Left ventricle myocardium inferior (tissue), 1 donor: ENCODE measurements around the gene MKNK1. TPM values are rescaled to one million over a fixed set of nuclear protein-coding genes. Genes with fewer than 3 reads are reported as not detected.

ENCODE experiments used
- DNase-seq: peaks from one replicate; pipeline ENCODE4 v3.0.0-alpha.2; 2020
- H3K27ac ChIP-seq: fragments of 200-600 bp; replicated peaks from 2 replicates; pipeline ENCODE4 v1.8.0; 2021
- H3K27me3 ChIP-seq: fragments of 200-600 bp; 2 replicates; pipeline ENCODE4 v1.8.0; 2021; ENCODE audit warnings: low read depth
- H3K36me3 ChIP-seq: fragments of 200-600 bp; 2 replicates; pipeline ENCODE4 v1.8.0; 2021
- H3K4me1 ChIP-seq: fragments of 200-600 bp; 2 replicates; pipeline ENCODE4 v1.8.0; 2021
- H3K4me3 ChIP-seq: fragments of 200-600 bp; 2 replicates; pipeline ENCODE4 v1.8.0; 2021; ENCODE audit warnings: mild to moderate bottlenecking, moderate library complexity
- H3K9me3 ChIP-seq: fragments of 200-600 bp; replicated peaks from 2 replicates; pipeline ENCODE4 v1.8.0; 2021
- intact Hi-C: fragments of 100-400 bp; cut with micrococcal nuclease; formaldehyde crosslinking; loops from one replicate; pipeline ENCODE4 v1.11.0; 2022
- total RNA-seq: library from RNA; stranded (reverse); fragmentation: NEBNext Ultra II Directional; extraction: Animal tissue kit (Norgen Biotek cat#: 25700); gene quantifications from one replicate; pipeline ENCODE4 v1.2.1, GENCODE V29; 2021
- TF ChIP-seq, protein P1 (sequence below): fragments of 200-600 bp; IDR thresholded peaks from 2 replicates; pipeline ENCODE4 v1.8.0; 2021; ENCODE audit warnings: antibody characterized with exemption, mild to moderate bottlenecking, borderline replicate concordance
- donor health status: DM: no; HTN: yes; CAD: no; lungs with severe emphysema.

The MKNK1 gene
- total RNA-seq, 1 donor from 2014 or later = 43.5 TPM

DNA sequence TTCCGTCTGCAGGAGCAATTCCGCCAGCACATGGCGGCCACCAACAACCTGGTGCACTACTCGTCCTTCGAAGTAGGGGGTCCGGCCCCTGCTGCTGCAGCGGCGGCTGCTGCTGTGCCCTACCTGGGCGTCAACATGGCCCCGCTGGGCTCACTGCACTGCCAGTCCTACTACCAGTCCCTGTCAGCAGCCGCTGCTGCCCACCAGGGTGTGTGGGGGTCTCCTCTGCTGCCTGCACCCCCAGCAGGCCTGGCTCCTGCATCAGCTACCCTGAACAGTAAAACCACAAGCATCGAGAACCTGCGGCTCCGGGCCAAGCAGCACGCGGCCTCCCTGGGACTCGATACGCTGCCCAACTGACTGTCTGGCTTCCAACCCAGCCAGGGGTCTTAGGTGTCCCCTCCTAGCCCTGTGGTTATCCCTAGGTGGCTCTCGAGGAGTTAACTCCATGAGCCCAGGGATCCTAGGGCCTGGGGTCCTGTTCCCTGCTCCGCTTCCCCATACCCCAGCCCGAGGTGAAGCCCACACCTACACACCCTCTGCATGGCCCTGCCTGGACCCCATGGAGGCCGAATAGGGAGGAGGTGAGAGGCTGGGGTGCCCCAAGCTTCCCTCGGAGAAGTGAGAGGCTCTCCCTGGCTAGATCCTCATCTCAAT lies 91.8 kb downstream of the MKNK1 start:
- H3K36me3 ChIP-seq = no peaks in the 10 kb centered on the region
- H3K4me3 ChIP-seq = no peak overlapping the region
- DNase-seq = no peak
- H3K4me1 ChIP-seq = no peaks in the 10 kb centered on the region
- peaks cover 79% of the 10 kb centered on the region for H3K27me3 ChIP-seq
- intact Hi-C loops = no loop called here
- no peaks in the 10 kb centered on the region for H3K9me3 ChIP-seq
- TF ChIP-seq, protein P1, sequence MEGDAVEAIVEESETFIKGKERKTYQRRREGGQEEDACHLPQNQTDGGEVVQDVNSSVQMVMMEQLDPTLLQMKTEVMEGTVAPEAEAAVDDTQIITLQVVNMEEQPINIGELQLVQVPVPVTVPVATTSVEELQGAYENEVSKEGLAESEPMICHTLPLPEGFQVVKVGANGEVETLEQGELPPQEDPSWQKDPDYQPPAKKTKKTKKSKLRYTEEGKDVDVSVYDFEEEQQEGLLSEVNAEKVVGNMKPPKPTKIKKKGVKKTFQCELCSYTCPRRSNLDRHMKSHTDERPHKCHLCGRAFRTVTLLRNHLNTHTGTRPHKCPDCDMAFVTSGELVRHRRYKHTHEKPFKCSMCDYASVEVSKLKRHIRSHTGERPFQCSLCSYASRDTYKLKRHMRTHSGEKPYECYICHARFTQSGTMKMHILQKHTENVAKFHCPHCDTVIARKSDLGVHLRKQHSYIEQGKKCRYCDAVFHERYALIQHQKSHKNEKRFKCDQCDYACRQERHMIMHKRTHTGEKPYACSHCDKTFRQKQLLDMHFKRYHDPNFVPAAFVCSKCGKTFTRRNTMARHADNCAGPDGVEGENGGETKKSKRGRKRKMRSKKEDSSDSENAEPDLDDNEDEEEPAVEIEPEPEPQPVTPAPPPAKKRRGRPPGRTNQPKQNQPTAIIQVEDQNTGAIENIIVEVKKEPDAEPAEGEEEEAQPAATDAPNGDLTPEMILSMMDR = no peak
- H3K27ac ChIP-seq = no peak overlapping the region

DNA sequence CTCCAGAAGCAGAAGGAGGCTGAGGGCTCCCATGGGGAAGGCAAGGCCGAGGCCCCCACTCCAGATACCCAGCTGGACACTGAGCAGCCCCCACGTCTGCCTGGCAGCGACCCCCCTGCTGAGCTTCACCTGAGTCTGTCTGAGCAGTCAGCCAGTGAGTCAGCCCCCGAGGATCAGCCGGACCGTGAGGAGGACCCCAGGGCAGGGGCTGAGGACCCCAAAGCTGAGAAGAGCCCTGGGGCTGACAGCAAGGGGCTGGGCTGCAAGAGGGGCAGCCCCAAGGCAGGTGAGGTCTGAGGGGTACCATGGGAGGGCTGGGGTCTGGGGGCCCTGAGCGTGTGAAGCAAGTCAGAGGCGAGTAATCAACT lies 93.1 kb downstream of the MKNK1 start:
- no peak for DNase-seq
- Histone ChIP-seq H3K27ac (no peak overlapping the region), H3K27me3 (peaks cover 75% of the 10 kb centered on the region)

DNA sequence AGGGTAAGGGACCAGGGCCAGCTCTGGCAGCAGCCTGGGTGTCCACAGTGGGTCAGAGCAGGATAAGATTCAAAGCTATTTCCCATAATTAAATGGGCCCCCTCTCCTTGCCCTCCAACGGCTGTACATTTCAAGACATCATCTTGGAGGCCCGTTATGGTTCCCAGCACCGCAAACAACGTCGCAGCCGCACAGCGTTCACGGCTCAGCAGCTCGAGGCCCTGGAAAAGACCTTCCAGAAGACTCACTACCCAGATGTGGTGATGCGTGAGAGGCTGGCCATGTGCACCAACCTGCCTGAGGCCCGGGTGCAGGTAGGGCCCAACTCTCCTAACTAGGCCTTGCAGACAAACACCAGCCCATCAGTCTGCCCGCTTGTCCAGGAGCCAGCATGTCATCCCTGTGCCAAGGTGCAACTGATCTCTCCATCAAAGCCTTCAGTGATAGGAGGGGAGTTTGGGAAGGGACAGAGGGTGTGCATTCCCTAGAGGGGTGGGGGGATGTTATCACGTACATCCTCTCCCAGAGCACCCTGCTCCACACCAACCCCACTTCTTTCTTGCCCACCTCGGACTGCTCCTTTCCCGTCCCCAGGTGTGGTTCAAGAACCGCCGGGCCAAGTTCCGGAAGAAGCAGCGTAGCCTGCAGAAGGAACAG lies 93.6 kb downstream of the MKNK1 start:
- Histone ChIP-seq H3K36me3 (no peaks in the 10 kb centered on the region), H3K27me3 (peaks cover 75% of the 10 kb centered on the region), H3K27ac (no peak overlapping the region), H3K4me3 (no peak overlapping the region), H3K4me1 (no peaks in the 10 kb centered on the region), H3K9me3 (no peaks in the 10 kb centered on the region)
- TF ChIP-seq, protein P1 = no peak
- no peak for DNase-seq
- intact Hi-C loops = no loop called here

More for the DNA sequence above, 93.1 kb downstream of the MKNK1 start:
- TF ChIP-seq, protein P1 = no peak
- no peaks in the 10 kb centered on the region for H3K4me1 ChIP-seq
- intact Hi-C loops = no loop called here
- H3K36me3 ChIP-seq = no peaks in the 10 kb centered on the region
- H3K9me3 ChIP-seq = no peaks in the 10 kb centered on the region
- no peak overlapping the region for H3K4me3 ChIP-seq

DNA sequence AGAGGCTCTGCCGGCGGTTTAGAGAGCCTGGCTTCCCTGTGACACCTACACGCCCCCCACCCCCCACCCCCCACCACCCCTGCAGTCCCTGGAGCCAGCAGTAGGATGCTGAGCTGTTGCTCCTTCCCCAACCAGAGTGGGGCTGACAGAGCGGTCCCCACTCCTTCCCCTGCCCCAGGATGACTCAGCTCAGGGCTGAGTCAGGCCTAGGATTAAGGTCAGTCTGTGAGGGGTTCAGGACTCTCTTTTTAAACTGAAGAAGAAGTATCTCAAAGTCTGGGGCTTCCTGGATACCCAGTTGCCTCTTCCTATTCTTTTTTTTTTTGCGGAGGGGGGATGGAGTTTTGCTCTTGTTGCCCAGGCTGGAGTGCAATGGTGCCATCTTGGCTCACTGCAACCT lies 95.3 kb downstream of the MKNK1 start:
- Histone ChIP-seq H3K9me3 (no peaks in the 10 kb centered on the region), H3K27ac (no peak overlapping the region), H3K4me1 (no peaks in the 10 kb centered on the region), H3K4me3 (no peak overlapping the region), H3K36me3 (no peaks in the 10 kb centered on the region), H3K27me3 (peaks cover 59% of the 10 kb centered on the region)
- intact Hi-C loops = no loop called here
- TF ChIP-seq, protein P1 = no peak
- DNase-seq = no peak

Other genes starting within 250 kb of the MKNK1 start
- gene FAAH, start 210.0 kb downstream of the MKNK1 start, total RNA-seq = 2.8 TPM
- not detected for gene DMBX1, start 114.4 kb downstream of the MKNK1 start, total RNA-seq
- not detected for gene KNCN, start 52.6 kb downstream of the MKNK1 start, total RNA-seq
- gene MOB3C, start 12.5 kb upstream of the MKNK1 start, total RNA-seq = 12.8 TPM
- gene ATPAF1, start 64.1 kb upstream of the MKNK1 start, total RNA-seq = 235 TPM
- gene TEX38, start 67.6 kb upstream of the MKNK1 start, total RNA-seq = 0.22 TPM
- gene EFCAB14, start 114.8 kb upstream of the MKNK1 start, total RNA-seq = 59.0 TPM
- 11.5 TPM for gene CYP4B1, start 194.8 kb upstream of the MKNK1 start, total RNA-seq